ENCODE results near the gene ZBED2. TPM values are rescaled to one million over a fixed set of nuclear protein-coding genes. Genes with fewer than 3 reads are reported as not detected.
"Not testable (repeated sequence)": the region's sequence is repeated elsewhere in the genome, so short reads cannot be mapped to it uniquely, and the experiment has no call there.

Gene ZBED2
- total RNA-seq = not detected
- 1 to 10 TPM in 1 of 3 donors, not detected in 2; 1.5 TPM for polyA plus RNA-seq
- long read RNA-seq, donor 1 = 0 reads
- long read RNA-seq, donor 2 = 0 reads
- long read RNA-seq, donor 3 = 0 reads
- long read RNA-seq, donor 4 = 0 reads
- long read RNA-seq, donor 5 = 0 reads
- long read RNA-seq, donor 6 = 0 reads
- long read RNA-seq, donor 7 = 0 reads
- long read RNA-seq, donor 8 = 0 reads
- long read RNA-seq, donor 9 = 0 reads
- long read RNA-seq, donor 10 = 0 reads

GRCh38 chr3:111595232-111595631, at the start of gene ZBED2:
ZBED2 (minus strand) TSS chr3:111595346; CDS start chr3:111594201, 1,145 bp downstream.
- Histone ChIP-seq H3K27me3 (no peaks in the 10 kb centered on the region), H3K4me1 (peaks cover 0 to 6% (median 0%) of the 10 kb centered on the region in 4 donors), H3K36me3 (no peaks in the 10 kb centered on the region), H3K9me3 (no peaks in the 10 kb centered on the region), H3K27ac (no peak within 1 kb of the TSS), H3K4me3 (no peak within 1 kb of the TSS)
- TF ChIP-seq POLR2A (IDR thresholded peaks at IDR 0.05) = no peak
- TF ChIP-seq CTCF (IDR thresholded peaks at IDR 0.05) = no peak
- no peak for TF ChIP-seq POLR2AphosphoS5 (IDR thresholded peaks at IDR 0.05)
- TF ChIP-seq EP300 (IDR thresholded peaks at IDR 0.05) = no peak
- 71 to 90% (median 86%) methylated on average over 2 of the region's 2 CpGs for WGBS, 5 donors
- no peak for DNase-seq
- intact Hi-C loops (cut with DNase I; ENCODE audit: low total_unique reads) = no loop called here

- peaks cover 0 to 6% (median 3%) of the 10 kb centered on the region in 4 donors for H3K9me3 ChIP-seq
- H3K27ac ChIP-seq = no peak overlapping the region
- no peaks in the 10 kb centered on the region for H3K4me1 ChIP-seq
- no peak for DNase-seq
- intact Hi-C loops (cut with DNase I; ENCODE audit: low total_unique reads) = no loop called here
- no peaks in the 10 kb centered on the region for H3K27me3 ChIP-seq
- H3K36me3 ChIP-seq = no peaks in the 10 kb centered on the region
- WGBS, 5 donors = 88 to 99% (median 92%) methylated on average over 4 of the region's 4 CpGs
- TF ChIP-seq EP300 (IDR thresholded peaks at IDR 0.05) (no peak), POLR2A (IDR thresholded peaks at IDR 0.05) (no peak), POLR2AphosphoS5 (IDR thresholded peaks at IDR 0.05) (no peak), CTCF (IDR thresholded peaks at IDR 0.05) (no peak)
- no peak overlapping the region for H3K4me3 ChIP-seq
Observed at GRCh38 chr3:111639316-111639715, 44.2 kb upstream of the ZBED2 start.

- Histone ChIP-seq H3K27me3 (no peaks in the 10 kb centered on the region), H3K4me3 (no peak overlapping the region), H3K4me1 (no peaks in the 10 kb centered on the region), H3K36me3 (no peaks in the 10 kb centered on the region), H3K9me3 (no peaks in the 10 kb centered on the region), H3K27ac (no peak overlapping the region)
- no peak for DNase-seq
- intact Hi-C loops (cut with DNase I; ENCODE audit: low total_unique reads) = no loop called here
- WGBS, 5 donors = 67 to 77% (median 72%) methylated on average over 4 of the region's 4 CpGs
- TF ChIP-seq CTCF (IDR thresholded peaks at IDR 0.05) (no peak), POLR2AphosphoS5 (IDR thresholded peaks at IDR 0.05) (no peak), POLR2A (IDR thresholded peaks at IDR 0.05) (no peak), EP300 (IDR thresholded peaks at IDR 0.05) (no peak)
Observed at GRCh38 chr3:111636366-111636885, 41.3 kb upstream of the ZBED2 start.

- Histone ChIP-seq H3K9me3 (no peaks in the 10 kb centered on the region), H3K4me1 (no peaks in the 10 kb centered on the region), H3K27me3 (no peaks in the 10 kb centered on the region), H3K36me3 (no peaks in the 10 kb centered on the region), H3K27ac (no peak overlapping the region), H3K4me3 (no peak overlapping the region)
- TF ChIP-seq CTCF (IDR thresholded peaks at IDR 0.05) (no peak), POLR2AphosphoS5 (IDR thresholded peaks at IDR 0.05) (no peak), EP300 (IDR thresholded peaks at IDR 0.05) (no peak), POLR2A (IDR thresholded peaks at IDR 0.05) (no peak)
- no peak for DNase-seq
- WGBS, 5 donors = 58 to 69% (median 60%) methylated on average over 2 of the region's 2 CpGs
- intact Hi-C loops (cut with DNase I; ENCODE audit: low total_unique reads) = no loop called here
Observed at GRCh38 chr3:111635403-111635802, 40.3 kb upstream of the ZBED2 start.

- H3K4me3 ChIP-seq; intact Hi-C loops (cut with DNase I; ENCODE audit: low total_unique reads); H3K27ac ChIP-seq; H3K4me1 ChIP-seq; DNase-seq; H3K36me3 ChIP-seq; H3K27me3 ChIP-seq: not testable (repeated sequence)
- peaks cover 0 to 19% (median 11%) of the 10 kb centered on the region in 4 donors for H3K9me3 ChIP-seq
Observed at GRCh38 chr3:111630638-111631037, 35.5 kb upstream of the ZBED2 start.

GRCh38 chr3:111629018-111629417, 33.9 kb upstream of the ZBED2 start:
- intact Hi-C loops (cut with DNase I; ENCODE audit: low total_unique reads); DNase-seq; H3K36me3 ChIP-seq; H3K27ac ChIP-seq; H3K27me3 ChIP-seq; H3K4me1 ChIP-seq; H3K4me3 ChIP-seq: not testable (repeated sequence)
- H3K9me3 ChIP-seq = peaks cover 0 to 19% (median 11%) of the 10 kb centered on the region in 4 donors
- WGBS, 5 donors = 87 to 97% (median 91%) methylated on average over 1 of the region's 1 CpG

Measured in stomach (tissue), 19 donors.